KMS-11 (cell line): ENCODE results near the gene TNPO1.

ENCODE experiments used
- H2AFZ ChIP-seq: fragments of 200-600 bp; sonication (generic); 2 replicates; pipeline ENCODE4 v1.6.1; 2016; ENCODE audit warnings: antibody characterized with exemption, mixed run types, low read depth
- H3K27ac ChIP-seq: fragments of 200-600 bp; sonication (generic); 2 replicates; pipeline ENCODE4 v1.6.1; 2016; ENCODE audit warnings: mild to moderate bottlenecking, mixed run types
- H3K27me3 ChIP-seq: fragments of 200-600 bp; sonication (generic); 2 replicates; pipeline ENCODE4 v1.6.1; 2017; ENCODE audit warnings: mild to moderate bottlenecking, low read depth, mixed run types, moderate library complexity; ENCODE audit not compliant: insufficient read depth
- H3K36me3 ChIP-seq: fragments of 200-600 bp; sonication (generic); 2 replicates; pipeline ENCODE4 v1.6.1; 2017; ENCODE audit warnings: mild to moderate bottlenecking, mixed run types; ENCODE audit not compliant: insufficient read depth
- H3K4me1 ChIP-seq: fragments of 200-600 bp; sonication (generic); 2 replicates; pipeline ENCODE4 v1.6.1; 2016; ENCODE audit warnings: mild to moderate bottlenecking, low read depth, mixed run types; ENCODE audit not compliant: poor library complexity, severe bottlenecking
- H3K4me2 ChIP-seq: fragments of 200-600 bp; sonication (generic); 2 replicates; pipeline ENCODE4 v1.7.0; 2016; ENCODE audit warnings: mild to moderate bottlenecking, mixed run types
- H3K4me3 ChIP-seq: fragments of 200-600 bp; sonication (generic); IDR thresholded peaks from 2 replicates; pipeline ENCODE4 v1.6.1; 2017; ENCODE audit warnings: low read depth, low read length, mixed read lengths; ENCODE audit not compliant: insufficient read depth
- H3K79me2 ChIP-seq: fragments of 200-600 bp; sonication (generic); 2 replicates; pipeline ENCODE4 v1.6.1; 2016; ENCODE audit warnings: low read depth, mixed run types; ENCODE audit not compliant: insufficient read depth
- H3K9ac ChIP-seq: fragments of 200-600 bp; sonication (generic); 2 replicates; pipeline ENCODE4 v1.6.1; 2016; ENCODE audit warnings: mild to moderate bottlenecking, mixed run types
- H4K20me1 ChIP-seq: fragments of 200-600 bp; sonication (generic); 2 replicates; pipeline ENCODE4 v1.6.1; 2016; ENCODE audit warnings: mild to moderate bottlenecking, mixed run types; ENCODE audit not compliant: insufficient read depth
- CTCF ChIP-seq: fragments of 200-600 bp; sonication (generic); conservative IDR thresholded peaks from 2 replicates; pipeline ENCODE4 v1.6.1; 2017; ENCODE audit warnings: low read depth, mild to moderate bottlenecking, antibody characterized with exemption, low read length, moderate library complexity, mixed read lengths

Gene TNPO1

GRCh38 chr5:72943307-72943706, 126.8 kb downstream of the TNPO1 start:
- Histone ChIP-seq H3K27ac (no peak overlapping the region), H3K27me3 (no peaks in the 10 kb centered on the region), H2AFZ (no peak overlapping the region), H3K4me3 (no peak overlapping the region), H3K9ac (no peak overlapping the region), H3K79me2 (no peaks in the 10 kb centered on the region), H3K4me2 (no peak overlapping the region), H4K20me1 (no peaks in the 10 kb centered on the region), H3K4me1 (no peaks in the 10 kb centered on the region), H3K36me3 (no peaks in the 10 kb centered on the region)
- no peak for TF ChIP-seq CTCF

- H3K9ac ChIP-seq, result no peak overlapping the region
- H4K20me1 ChIP-seq, result no peaks in the 10 kb centered on the region
- H3K4me3 ChIP-seq, result no peak overlapping the region
- no peaks in the 10 kb centered on the region for H3K4me1 ChIP-seq
- H3K27me3 ChIP-seq, result no peaks in the 10 kb centered on the region
- no peak overlapping the region for H3K4me2 ChIP-seq
- H3K36me3 ChIP-seq, result no peaks in the 10 kb centered on the region
- TF ChIP-seq CTCF, result no peak
- H2AFZ ChIP-seq, result no peak overlapping the region
- no peaks in the 10 kb centered on the region for H3K79me2 ChIP-seq
- H3K27ac ChIP-seq, result no peak overlapping the region
Measured at GRCh38 chr5:72947498-72947897, 131.0 kb downstream of the TNPO1 start.

GRCh38 chr5:72949481-72949880, 133.0 kb downstream of the TNPO1 start:
- Histone ChIP-seq H3K27ac (no peak overlapping the region), H3K4me2 (no peak overlapping the region), H3K79me2 (no peaks in the 10 kb centered on the region), H3K4me3 (no peak overlapping the region), H3K36me3 (no peaks in the 10 kb centered on the region), H3K4me1 (no peaks in the 10 kb centered on the region), H3K27me3 (no peaks in the 10 kb centered on the region), H4K20me1 (no peaks in the 10 kb centered on the region), H3K9ac (no peak overlapping the region), H2AFZ (no peak overlapping the region)
- no peak for TF ChIP-seq CTCF

- no peak for TF ChIP-seq CTCF
- no peak overlapping the region for H3K27ac ChIP-seq
- H3K36me3 ChIP-seq, result no peaks in the 10 kb centered on the region
- H3K4me3 ChIP-seq, result no peak overlapping the region
- H2AFZ ChIP-seq, result no peak overlapping the region
- H4K20me1 ChIP-seq, result no peaks in the 10 kb centered on the region
- no peak overlapping the region for H3K4me2 ChIP-seq
- H3K9ac ChIP-seq, result no peak overlapping the region
- H3K4me1 ChIP-seq, result peaks cover 7% of the 10 kb centered on the region
- H3K27me3 ChIP-seq, result no peaks in the 10 kb centered on the region; the same call in 1 of the 2 replicates
- H3K79me2 ChIP-seq, result no peaks in the 10 kb centered on the region; the same call in 1 of the 2 replicates
Measured at GRCh38 chr5:72951671-72952468, 135.4 kb downstream of the TNPO1 start.
